Embryonic facial prominence (tissue), 1 donor: ENCODE data around the gene DKKL1.

Experiments
- DNase-seq: peaks from one replicate; pipeline ENCODE4 v3.0.0-alpha.2; 2016; ENCODE audit errors: extremely low spot score

Gene DKKL1

DNA sequence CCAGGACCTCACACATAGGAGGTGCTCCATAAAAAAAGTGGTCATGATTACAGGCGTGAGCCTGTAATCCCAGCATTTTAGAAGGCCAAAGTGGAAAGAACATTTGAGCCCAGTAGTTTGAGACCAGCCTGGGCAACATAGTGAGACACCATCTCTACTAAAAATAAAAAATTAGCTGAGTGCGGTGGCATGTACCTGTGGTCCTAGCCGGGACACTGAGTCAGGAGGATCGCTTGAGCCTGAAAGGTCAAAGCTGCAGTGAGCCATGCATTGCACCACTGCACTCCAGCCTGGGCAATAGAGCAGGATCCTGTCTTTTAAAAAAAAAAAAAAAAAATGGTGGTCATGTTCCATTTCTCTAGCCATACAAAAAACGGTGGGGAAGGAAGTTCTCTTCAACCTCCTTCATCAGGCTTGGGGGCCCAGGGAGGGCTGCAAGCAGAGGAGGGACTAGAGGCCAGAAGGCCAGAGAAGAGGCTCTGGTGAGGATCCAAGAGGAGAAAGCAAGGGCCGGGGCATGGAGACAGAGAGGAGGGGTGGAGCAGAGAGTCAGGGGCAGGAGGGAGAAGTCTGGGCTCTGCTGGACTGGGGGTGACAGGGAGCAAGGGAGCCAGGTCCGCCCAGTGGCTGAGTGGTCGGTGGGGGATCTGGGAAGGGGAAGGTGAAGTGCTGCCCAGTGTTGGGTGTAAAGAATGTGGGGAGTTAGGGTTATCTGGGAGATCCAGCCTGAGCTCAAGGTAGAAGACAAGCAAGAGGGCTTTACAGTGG, 33.2 kb downstream of the DKKL1 start:
- DNase-seq: no peak

DNA sequence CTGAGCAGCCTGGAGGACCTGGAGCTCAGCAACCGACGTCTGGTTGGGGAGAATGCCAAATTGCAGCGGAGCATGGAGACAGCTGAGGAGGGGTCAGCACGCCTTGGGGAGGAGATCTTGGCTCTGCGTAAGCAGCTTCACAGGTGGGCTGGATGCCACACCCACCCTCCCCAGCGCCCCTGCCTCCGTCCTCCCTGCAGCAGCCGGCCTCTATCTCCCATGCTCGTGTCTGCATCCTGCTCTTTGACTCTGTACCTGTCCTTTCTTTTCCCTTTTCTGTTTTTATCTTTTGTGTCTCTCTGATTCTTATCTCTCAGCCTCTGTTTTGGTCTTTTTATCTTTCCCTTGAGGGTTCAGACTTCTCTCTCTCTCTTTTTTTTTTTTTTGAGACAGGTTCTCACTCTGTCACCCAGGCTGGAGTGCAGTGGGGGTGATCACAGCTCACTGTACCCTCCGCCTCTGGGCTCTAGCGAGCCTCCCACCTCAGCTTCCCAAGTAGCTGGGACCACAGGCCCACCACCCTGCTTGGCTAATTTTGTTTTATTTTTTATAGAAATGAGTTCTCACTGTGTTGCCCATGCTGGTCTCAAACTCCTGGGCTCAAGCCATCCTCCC, 34.4 kb downstream of the DKKL1 start:
- no peak for DNase-seq

DNA sequence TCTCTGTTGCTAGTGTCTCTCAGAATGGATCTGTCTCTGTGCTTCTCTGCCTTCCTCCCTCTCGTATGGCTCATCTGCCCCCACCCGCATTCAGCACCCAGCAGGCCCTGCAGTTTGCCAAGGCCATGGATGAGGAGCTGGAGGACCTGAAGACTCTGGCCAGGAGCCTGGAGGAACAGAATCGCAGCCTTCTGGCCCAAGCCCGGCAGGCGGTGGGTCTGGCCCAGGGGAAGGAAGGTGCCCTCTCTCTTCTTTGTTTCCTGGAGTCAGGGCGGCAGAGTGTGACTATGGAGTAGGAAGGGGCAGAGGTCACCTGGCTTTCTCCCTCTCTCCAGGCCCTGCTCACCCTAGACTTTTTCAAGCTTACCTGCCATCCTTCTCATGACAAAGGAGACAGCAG, 35.3 kb downstream of the DKKL1 start:
- DNase-seq: no peak

DNA sequence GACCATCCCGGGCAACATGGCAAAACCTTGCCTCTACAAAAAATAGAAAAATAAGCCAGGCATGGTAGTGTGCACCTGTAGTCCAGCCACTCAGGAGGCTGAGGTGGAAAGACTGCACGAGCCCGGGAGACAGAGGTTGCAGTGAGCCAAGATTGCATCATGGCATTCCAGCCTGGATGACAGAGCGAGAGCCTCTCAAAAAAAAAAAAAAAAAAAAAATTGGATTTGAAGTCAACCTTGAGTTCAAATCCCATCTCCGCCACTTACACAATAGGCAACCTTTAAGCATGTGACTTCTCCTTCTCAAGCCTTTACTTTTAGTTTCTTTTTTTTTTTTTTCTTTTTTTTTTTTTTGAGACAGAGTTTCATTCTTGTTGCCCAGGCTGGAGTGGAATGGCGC, 36.4 kb downstream of the DKKL1 start:
- no peak for DNase-seq

DNA sequence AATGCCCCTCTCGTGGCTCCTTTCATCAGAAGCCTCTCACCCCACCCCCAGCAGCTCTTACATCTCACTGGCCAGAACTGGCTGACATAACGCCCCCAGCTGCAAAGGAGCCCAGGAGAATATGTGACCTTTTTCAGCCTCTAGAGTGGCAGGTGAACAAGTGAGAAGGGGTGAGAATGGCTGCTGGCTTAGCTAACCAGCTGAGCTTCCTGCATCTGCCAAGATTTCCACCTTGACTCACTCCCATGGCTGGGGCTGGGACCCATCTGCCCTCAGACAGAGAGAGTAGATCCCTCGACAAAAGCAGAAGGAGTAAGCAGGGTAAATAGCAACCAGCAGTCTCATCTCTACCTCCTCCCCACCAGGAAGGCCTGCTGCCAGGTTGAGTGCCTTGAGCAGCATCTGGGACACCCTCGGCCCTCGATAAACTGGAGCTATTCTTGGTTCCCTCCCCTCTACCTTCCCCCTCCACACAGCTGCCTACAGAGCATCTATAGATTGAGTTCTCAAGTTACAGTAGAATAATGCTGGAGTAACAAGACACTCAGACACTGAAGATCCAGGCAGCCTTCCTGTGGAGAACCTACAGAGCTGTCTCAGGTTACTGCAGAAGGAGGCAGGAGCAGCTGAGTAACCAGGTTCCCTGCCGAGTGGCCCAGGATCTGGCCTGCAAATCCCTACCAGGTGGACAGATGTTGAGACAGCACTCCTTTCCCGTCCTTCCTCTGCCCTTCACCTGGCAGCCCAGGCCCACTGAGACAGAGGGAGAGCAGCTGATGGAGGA, 39.9 kb downstream of the DKKL1 start:
- no peak for DNase-seq

DNA sequence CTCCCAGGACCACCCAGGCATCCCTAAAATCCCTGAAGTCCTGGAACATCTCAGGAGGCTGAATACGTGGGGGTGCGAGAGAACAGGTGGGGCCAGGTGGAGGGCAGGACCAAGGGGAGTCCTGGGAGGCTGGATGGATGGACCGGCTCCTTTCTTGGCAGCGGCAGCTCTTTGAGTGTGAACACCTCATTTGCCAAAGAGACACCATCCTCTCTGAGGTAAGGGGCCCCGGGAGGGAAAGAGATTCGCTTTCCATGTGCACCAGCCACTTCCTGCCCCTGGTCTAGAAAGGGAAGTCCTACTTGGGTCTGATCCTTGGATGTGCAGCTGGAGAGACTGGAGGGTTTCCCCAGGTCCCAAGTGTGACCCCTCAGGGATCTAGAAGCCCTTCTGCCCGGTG, 43.4 kb downstream of the DKKL1 start:
- DNase-seq: no peak

DNA sequence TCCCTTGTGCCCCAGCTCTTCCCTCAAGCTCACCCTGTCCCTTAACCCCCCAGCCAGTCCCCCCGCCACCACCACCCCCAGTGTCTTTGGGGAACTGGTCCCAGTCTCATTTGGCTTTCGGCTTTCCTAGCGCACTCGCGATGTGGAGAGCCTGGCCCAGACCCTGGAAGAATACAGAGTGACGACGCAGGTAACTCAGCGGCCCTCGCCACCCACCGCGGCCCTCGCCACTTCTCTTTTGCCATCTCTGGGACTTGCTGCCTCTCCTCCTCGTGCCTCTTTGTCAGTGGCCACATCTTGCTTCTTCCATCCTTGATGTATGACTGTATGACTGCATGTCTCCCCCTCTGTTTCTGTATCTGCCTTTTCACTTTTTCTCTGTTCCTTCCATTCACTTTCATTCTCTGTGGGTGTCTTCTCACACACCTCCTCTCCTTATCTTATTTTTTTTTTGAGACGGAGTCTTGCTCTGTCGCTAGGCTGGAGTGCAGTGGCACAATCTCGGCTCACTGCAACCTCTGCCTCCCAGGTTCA, 43.9 kb downstream of the DKKL1 start:
- DNase-seq: no peak

DNA sequence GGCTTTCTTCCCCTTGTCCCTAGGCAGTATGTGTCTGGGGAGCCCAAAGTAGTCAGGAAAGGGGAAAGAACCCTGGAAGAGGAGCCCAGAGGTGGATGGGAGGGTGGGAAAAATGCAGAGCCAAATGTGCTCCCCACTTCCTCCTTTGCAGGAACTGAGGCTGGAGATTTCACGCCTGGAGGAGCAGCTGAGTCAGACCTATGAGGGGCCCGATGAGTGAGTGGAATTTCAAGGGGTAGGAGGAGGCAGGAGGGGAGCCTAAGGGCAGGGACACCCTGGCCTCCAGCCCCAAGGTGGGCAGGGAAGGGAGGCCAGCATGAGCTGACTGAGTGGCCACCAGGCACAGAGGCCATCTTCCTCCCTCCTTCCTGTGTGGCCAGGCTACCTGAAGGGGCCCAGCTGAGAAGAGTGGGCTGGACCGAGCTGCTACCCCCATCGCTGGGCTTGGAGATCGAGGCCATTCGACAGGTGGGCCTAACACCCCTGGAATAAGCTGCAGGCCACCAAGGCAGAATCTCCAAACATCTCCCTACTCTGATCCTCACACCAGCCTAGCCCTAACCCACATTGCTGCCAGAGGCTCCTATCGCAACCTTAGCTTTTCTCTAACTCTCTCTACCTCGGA, 45.3 kb downstream of the DKKL1 start:
- no peak for DNase-seq

DNA sequence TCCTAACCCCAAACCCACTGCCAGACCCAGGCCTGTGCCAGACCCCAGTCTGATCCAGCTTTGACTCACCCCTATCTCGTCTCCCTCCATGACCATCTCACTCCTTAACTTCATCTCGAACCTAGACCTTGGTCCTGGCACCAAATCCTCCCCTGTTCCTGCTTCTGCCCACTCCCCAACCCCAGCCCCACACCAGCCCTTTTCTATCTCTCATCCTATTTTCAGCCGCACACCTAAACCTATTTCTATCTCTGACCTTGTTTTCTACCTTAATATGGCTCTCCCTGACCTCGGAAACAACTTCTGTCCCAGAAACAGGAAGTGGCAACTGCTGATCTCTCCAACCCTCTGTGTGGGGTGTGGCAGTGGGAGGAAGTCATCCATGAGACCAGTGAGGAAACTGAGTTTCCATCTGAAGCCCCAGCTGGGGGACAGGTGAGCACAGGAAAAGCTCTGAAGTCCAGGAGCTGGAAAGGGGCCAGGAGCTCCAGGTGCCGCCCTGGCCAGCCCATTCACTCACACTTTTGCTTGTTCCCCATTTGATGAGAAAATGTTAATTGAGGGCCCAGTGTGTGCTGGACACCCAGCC, 45.9 kb downstream of the DKKL1 start:
- no peak for DNase-seq

DNA sequence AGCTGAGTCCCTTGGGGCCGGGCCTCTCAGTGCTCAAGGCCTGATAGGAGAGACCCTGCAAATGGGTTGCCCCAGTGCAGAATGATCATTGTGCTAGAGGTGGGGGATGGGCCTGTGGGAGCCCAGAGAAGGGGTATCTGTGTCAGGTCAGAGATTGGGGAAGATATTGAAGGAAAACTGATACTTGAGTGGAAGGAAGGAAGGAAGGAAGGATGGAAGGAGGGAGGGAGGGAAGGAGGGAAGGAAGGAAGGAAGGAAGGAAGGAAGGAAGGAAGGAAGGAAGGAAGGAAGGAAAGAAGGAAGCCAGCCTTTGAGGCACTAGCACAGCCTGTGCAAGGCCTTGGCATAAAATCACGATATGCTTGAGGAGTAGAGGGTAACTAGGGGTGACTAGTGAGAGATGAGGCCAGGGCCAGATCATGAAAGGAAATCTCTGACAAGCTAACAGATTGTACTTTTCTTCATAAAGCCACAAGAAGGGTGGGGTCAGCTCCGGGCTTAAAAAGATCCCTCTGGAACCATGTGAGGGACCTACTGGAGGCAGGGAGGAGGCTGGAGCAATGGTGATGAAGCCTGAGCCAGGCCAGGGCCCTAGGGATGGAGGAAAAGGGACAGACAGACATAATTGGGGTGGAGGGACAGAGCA, 48.1 kb downstream of the DKKL1 start:
- DNase-seq: no peak

DNA sequence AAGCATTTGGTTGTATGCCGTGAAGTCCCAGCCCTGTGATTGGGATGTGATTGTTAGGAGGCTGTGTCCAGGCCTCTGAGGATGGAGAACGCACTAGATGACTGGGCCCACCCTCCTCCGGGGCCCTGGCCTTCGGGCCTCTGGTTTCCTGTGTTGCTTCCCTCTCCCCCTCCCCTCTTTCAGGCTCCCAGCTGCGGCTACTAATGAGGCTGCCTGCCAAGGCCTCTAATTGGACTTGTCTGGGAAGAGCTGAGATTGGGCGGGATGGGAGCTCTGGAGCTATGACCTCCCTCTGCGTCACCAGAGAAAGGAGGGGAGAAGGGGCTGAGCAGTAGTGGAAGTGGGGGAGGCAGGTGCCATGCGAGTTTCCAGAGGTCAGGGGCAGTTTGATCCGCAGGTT, 49.7 kb downstream of the DKKL1 start:
- DNase-seq: no peak

DNA sequence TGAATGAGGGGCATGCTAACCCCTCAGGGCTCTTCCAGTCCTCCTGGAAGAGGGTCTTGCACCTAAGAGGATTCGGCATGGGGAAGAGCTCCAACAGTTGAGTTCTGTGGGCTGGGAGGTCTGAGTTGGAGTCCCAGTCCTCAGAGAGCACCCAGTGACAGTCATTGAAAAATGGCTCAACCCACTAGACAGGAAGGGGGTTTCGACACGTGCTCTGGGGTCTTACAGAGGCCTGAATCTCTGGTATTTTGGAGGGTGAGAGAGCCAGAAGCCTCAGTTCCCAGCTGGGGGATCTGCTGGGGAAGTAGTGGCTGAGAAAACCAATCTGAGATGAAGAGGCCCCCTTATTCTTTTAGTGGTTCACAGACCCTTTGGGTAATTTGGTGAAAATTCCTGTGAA, 50.6 kb downstream of the DKKL1 start:
- no peak for DNase-seq

DNA sequence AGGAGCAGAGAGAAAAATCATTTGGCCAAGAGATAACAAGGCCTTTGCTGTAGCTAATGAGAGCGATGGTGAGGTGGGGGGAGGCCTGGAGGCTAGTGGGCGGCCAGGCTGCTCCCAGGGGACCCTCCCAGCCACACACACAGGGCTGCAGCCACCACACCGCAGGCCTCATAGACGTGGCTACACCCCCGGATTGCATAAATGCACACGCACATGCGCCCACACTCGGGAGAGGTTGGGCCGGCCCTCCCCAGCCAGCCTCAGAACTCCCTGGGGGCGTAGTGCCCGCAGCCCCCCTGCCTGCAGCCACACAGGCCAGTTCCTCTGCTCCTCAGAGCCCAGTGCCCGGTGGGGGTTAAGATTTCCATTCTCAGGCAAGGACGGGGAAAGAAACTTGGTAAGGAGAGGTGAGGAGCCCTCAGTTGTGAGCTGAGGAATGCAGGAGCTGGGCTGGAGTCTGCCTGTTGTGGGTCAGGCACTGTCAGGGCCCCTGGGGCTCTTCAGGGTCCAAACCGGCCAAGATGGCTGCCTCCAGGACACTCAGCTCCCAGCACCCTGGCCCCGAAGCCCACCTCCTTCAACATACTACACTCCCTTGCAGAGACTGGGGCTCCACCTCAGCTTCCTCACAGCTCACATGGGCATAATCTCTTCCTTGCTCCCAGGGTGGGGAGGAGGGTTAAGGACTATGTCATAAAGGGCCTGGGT, 51.6 kb downstream of the DKKL1 start:
- DNase-seq: no peak

DNA sequence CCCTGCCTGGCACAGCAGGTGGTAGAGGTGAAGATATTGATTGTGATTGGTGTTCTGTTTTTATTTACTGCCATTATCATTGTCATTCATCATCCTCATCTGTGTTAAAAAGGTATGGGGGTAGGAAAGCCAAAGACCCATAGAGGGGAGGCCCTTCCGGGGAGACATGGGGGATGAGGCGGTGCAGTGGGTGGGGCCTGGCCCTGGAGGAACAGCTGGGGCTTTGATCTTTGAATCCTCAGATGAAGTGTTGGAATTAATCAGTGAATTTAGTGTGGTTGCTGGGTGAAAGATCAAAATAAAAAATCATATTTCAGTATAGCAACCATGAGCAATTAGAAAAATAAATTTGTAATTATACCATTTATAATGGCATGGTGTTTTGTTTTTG, 52.1 kb downstream of the DKKL1 start:
- DNase-seq: no peak

DNA sequence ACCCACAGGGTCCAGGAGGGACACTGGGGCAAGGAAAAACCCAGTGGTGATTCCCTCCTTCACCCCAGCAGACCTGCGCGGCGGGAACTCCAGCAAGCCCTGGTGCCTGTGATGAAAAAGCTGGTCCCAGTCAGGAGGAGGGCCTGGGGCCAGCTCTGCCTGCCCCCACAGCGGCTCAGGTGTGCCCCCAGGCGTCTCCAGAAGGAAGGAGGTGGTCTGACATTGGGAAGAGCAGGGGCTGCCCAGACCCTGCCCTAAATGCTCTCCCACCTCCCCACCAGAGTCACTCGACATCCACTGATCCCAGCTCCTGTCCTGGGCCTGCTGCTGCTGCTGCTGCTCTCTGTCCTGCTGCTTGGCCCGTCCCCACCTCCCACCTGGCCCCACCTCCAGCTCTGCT, 53.4 kb downstream of the DKKL1 start:
- no peak for DNase-seq

DNA sequence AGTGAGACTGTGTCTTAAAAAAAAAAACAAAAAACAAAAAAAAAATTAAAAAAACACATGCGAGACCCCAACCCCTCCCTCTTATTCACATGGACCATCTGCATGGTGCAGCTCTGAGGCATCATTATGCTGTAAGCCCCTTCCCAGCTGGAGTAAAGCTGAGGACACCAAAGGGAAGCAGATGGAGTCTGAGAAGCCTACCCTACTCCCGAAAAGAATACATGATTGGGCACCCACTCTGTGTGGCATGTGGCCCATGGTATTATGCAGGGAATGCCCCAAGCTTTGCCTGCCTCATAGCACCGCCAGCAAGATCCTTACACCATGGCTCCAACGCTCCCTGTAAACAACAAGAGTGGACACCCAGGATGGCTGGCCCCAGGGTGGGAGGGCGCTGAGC, 54.8 kb downstream of the DKKL1 start:
- DNase-seq: no peak

DNA sequence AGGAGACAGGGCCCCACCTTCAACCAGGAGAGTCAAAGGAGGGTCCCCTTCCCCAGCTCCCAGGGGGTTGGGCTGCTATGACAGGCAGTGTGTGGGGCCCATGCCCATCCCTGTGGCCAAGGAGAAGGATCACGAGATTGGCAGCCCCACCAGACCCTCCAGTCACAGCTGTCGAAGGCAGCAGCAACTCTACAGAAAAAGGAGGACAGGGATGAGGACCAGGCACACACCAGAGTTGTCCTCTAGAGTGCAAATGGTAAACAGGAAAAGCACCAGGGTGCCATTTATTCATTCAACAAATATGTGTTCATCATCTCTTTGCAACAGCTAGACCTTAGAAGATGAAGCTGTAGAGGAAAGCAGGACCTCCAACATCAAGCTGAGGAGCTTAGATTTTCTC, 55.5 kb downstream of the DKKL1 start:
- DNase-seq: no peak

DNA sequence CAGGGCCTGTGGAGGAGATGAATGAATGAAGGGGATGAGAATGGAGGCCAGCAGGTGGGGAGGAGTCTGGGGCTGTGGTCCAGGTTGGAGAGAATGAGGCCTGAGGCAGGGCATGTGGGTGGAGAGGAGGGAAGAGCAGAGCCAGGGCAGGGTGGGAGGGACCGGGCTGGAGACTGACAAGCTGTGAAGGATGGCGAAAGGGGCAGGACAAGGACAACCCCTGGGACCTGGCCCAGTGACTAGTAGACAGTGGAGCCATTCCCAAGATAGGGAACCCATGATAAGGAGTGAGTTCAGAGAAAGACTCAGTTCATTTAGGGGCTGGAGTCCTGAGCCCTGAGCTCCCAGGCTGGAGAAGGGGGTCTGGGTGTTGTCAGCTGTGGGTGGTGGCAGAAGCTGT, 56.5 kb downstream of the DKKL1 start:
- DNase-seq: no peak

DNA sequence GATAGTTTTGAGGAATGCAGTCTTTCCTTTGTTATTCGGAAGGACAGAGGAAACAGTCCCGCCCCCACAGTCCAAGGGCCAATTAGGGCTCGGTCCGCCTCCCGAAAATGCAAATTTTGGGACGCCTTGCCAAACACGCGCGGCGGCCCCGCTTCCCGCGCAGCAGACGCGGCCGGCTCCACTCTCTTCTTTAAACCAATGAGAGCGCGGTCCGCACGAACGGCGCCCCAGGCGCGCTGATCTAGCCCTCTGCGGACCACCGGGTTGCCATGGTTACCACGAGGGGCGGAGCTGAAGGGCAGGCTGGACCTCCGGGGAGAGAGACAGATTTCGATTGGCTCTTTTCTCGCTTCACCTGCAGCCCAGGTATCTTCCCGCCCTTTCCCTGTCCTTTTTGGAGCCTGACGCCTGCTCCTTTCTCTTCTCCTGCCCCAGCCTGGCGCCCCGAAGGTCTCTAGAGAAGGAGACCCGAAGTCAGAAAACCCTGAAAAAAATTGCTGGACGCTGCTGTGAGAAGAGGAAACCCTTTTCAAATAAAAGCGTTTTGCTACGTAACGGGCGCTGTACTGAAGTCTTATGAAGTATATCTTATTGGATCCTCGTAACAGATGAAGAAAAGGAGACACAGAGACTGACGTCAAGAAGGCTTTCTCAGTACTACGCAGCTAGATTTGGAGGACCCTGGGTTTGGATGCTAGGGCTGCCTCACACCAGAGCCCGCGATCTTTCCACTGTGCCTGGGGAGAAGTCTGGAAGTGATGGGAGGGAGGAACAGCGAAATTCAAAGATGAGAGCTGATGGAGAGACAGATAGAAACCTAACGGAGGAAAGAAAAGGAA, 57.6 kb downstream of the DKKL1 start:
- DNase-seq: no peak

DNA sequence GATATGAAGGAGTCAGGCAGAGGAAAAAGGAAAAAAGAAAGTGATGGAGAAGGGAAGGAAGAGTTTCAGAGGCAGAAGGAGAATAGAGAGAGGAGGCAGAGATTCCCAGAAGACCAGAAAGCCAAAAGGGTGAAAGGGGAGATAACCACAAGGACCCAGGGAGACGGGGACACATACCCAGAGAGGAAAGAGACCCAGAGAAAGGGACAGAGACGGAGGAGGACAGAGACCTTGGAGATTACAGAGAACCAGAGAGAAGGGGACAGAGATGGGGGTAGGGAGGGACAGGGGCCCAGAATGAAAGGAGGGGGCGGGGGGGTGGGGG, 58.2 kb downstream of the DKKL1 start:
- no peak for DNase-seq
